Activated gamma-delta T cell treated with anti-CD3 and anti-CD28 coated beads, Interleukin-2, amount 50 U/mL, for 16 hours (primary cell): Measurements from ENCODE around the gene RWDD4.
"Not testable (repeated sequence)": the region's sequence is repeated elsewhere in the genome, so short reads cannot be mapped to it uniquely, and the experiment has no call there.

Source experiments
- DNase-seq: peaks from one replicate; pipeline ENCODE4 v3.0.0-alpha.2; 2020; ENCODE audit warnings: low read depth

RWDD4 gene

DNA sequence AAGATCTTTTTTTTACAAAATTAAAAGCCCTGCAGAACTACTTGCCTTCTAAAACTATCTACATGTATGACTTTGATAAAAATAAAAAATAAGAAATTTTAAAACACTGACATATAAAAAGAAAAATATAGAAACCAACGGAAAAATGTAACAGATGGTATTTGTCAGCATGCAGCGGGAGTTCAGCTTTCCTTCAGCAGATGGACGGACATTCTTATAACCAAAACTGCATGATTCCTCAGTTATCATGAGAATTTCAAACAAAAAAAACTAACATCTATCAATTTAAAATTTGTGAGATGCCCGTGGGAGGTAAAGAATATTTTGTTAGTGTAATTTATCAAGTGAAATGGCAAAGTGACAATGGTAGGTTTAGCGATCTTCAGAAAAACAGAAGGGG is 23.2 kb downstream of the RWDD4 start:
- no peak for DNase-seq

DNA sequence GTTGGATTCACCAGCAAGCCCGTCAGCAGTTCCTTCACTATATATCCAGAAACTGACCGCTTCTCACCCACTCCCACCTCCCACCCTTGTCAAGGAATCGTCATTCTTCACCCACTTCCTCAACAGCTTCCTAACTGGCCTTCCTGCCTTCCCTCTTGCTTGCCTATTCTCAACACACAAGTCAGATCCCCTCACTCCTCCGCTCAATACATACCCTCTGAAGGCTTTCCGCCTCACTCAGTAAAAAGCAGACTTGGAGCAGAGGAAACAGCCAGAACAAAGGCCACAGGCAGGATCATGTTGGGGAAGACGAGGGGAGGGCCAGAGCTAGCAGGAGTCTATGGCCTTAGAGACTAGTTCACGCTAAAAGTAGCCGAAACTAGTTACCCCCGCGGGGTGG is 23.7 kb downstream of the RWDD4 start:
- no peak for DNase-seq

DNA sequence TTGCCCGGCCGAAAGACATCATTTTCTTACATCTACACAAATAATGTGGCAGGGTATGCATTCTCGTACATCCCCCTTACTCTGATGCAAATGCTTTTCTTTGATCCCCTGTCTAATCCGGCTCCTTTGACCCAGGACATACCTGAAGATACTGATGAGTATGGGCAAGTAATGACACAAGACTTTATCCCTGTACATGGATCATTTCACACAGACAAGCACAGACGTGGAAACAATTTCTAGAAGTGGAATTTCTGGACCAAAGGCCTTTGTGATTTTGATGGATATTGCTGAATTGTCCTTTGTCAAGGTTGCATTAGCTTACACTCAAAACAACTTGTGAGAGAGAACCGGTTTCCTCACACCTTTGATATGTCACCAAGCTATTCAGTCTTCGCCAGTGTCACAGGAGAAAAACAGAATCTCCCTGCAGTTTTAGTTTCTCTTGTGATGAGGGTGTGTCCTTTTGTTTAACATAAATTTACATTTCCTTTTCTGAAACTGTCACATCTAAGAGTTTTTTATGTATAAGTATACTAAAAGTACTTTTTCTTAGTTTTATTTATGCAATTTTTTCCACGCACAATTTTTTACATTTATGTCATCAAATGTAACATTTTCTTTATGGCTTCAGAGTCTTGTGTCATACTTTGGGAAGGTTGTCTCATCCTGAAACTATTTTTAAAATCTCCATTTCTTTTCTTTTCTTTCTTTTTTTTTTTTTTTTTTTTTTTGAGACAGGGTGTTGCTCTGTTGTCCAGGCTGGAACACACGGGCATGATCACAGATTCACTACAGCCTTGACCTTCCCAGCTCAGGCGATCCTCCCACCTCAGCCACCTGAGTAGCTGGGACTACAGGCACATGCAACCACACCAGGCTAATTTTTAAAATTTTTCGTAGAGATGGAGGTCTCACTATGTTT is 25.2 kb downstream of the RWDD4 start:
- no peak for DNase-seq

DNA sequence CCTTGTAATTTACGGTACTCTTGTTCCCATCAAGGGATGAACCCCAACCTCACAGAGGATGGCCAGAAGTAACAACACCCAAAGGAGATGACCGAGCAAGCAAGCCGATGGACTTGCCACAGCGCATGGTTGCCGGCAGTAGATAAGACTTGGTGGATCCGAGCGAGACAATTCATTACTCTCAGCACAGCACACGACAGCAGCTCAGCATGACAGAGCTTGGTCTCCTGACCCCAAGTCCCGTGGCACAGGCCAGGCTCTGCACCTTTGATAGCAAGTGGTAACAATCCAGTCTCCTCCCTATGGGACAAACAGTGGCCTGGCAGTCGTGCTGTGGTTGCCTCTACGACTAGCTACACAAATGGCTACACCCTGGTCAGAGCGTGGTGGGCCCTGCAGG is 26.3 kb downstream of the RWDD4 start:
- no peak for DNase-seq

DNA sequence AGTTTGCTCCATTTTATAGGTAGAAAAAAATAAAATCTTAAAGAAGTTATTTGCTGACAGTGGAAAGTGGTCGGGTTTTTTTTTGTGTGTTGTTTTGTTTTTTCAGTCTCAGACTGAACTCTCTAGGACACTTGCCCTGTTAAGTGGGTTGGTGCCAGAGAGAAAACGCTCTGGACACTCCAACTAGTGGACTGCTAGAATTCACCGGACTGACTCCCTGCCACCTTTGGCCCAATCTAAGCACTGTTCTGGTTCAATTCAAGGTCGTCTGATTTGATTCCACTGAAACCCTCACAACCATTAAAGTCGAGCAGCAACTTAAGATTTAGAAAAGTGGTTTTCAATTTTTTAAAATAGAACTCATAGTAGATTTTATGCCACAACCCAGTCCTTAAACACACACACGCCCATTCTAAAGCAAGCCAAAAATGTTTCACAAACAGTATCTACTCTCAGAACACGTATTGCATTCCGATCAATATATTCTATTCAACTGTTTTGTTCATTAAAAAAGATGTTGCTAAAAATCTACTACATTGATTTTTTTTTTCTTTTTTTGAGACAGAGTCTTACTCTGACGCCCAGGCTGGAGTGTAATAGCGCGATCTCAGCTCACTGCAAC is 27.3 kb downstream of the RWDD4 start:
- DNase-seq = no peak

DNA sequence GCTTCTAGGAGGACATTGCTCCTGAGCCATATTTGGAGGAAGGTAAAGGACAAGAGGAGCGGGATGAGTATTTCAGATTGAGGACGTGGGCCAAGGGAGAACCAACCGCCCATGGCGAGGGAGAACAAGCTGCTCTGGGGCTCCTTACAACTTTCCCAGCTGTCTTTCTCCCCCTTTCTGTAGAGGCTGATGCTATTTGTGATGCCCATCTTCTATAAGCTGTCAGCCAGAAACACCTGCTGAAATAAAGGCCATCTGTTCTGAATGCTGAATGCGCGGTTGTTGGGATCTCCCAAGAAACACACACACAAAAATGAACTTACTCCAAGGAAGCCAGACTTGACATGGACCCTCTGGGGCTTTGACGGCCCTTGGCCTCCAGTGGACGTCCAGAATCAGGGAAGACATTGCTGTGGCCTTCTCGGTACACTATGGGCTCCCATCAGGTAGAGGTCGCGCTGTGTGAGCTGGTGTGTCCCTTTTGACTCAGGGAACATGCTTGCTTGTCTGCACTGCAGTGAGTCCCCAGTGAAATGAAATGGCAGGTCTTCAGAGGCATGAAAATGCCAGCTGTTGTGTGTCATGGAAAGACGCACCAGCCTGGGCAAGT is 30.9 kb downstream of the RWDD4 start:
- DNase-seq = no peak

DNA sequence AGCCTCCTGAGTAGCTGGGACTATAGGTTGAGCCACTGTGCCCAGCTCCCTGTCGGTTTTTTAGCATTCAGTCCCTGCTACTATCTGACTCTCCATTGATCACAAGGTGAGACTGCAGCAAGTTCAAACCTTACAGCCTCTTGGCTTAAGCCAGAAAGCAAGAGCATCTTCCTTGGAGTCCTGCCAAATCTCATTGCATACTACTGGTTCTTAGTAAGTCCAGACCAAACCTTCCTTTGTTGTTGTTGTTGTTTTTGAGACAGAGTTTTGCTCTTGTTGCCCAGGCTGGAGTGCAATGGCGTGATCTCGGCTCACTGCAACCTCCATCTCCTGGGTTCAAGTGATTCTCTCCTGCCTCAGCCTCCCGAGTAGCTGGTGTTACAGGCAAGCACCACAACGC is 31.7 kb downstream of the RWDD4 start:
- DNase-seq = not testable (repeated sequence)

DNA sequence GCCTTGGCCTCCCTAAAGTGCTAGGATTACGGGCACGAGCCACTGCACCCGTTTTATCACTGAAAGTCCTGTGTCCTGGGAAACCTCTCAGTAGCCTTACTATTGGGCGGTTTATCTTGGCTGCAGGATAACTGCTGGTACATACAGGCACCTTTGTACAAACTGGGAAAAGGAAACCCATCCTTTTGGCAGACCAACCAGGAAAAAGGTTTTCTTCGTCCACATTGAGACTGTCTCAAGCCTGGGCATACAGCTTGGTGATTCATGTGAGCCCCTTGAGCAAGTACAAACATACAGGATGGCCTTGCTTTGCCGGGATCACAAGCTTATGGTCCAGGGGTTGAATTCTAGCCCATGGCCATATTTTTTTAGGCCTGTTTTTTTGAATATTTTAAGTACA is 32.8 kb downstream of the RWDD4 start:
- no peak for DNase-seq

DNA sequence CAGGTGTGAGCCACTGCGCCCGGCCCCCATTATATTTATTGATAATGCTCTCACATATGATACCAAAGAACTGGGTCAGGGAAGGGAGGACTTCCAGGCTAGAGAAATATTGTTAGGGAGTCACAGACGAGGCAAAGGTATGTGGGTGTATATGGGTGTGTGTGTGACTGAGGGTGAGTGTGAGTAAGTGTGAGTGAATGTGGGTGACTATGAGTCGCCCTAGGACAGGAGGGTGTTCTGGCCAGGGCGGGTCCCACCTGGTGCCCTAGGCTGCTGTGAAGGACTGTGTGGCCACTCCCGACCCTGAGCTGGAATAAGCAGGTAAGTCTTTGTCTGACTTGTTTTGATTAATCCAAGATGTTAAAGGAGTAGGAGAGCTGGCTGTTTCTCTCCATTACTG is 34.4 kb downstream of the RWDD4 start:
- no peak for DNase-seq

DNA sequence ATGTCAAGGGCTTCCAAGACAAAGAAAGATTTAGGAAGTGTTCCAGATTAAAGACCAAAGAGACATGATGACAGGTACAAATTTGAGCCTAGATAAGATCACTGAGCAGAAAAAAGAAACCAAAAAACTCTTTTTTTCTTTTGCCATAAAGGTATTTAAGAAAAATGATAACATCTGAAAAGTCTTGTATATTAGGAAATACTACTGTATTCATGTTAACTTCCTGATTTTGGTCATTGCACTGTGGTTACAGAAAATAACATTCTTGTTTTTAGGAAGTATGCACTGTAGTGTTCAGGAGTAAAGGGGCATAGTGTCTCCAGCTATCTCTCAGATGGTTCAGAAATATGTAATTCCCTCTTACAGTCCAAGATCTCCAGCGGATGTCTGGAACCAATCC is 37.1 kb downstream of the RWDD4 start:
- DNase-seq = no peak

DNA sequence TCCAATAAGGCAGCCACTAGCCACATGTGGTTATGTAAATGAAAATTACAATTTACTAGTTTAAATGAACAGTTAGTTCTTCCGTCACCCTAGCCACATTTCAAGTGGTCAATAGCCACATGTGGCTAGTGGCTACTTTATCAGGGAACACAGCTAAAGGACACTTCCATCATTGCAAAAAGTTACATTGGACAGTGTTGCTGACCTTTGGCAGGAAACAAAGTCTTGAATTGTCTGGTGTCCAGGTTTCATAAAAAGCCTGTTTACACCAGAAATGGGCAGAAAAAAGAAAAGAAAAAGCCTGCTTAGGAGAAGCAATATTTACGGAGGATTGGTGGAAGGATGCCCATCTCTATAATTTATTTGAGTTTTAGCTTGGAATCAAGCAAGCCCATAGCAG is 38.6 kb downstream of the RWDD4 start:
- DNase-seq = no peak

DNA sequence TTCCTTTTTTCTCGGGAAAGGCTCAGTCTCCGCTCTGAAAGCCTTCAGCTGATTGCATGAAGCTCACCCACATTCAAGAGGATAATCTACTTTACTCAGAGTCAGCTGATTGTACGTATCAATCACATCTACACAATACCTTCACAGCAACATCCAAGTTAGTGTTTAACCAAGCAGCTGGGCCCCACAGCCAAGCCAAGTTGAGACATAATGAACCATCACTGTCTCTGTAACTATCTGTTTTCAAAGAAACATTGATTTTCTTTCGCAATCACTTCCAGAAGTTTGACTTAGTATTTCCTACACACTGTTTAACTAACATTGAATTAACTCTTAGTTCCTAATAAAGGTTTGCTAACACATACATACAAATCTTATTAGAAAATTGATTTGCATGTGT is 40.3 kb downstream of the RWDD4 start:
- DNase-seq = no peak

DNA sequence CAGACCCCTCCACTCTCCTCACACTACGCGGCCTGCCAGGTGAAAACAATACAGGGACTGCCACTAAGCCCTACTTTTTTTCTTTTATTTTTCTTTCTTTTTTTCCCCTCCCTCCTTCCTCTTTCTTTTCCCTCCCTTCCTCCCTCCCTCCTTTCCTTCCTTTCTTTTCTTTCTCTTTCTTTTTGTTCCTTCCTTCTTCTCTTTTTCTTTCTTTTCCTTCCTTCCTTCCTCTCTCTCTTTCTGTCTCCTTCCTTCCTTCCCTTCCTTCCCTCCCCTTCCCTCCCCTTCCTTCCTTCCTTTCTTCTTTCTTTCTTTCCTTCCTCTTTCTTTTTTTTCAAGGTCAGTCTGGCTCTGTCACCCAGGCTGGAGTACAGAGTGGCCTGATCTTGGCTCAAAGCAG is 41.9 kb downstream of the RWDD4 start:
- no peak for DNase-seq

DNA sequence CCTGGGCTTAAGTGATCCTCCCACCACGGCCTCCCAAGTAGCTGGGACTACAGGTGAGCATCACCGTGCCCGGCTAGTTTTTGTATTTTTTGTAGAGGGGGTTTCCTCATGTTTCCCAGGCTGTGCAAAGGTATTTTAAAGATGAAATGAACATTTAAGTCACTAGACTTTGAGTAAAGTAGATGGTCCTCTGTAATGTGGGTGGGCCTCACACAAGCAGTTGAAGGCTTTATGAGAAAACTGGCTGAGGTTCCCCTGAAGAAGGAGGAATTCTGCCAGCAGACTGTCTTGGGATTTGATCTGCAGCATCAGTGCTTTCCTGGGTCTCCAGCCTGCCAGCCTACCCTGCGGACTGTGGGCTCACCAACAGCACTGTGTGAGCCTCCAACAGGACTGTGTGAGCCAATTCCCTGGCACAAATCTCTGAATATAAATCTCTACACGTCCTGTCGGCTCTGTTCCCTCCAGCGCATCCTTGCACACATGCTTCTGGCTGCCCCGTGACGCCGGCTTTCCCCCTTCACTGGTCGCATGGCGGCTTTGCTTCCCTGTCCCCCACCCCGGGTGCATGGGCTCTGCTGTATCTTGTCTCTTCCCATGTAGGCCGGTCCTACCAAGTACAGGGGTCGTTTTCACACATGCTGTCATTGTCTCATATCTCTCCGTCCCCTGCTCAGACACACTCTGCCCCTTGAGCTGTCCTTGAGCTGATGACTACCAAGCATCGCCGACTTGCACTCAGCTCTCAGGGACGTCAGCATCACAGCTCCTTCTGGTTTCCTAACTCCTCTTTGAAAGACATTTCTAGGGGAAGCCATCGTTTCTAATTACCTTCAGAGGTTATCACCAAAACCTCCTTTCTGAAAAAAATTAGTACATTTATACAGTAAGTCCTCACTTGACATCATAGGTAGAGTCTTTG is 46.4 kb downstream of the RWDD4 start:
- DNase-seq = no peak

DNA sequence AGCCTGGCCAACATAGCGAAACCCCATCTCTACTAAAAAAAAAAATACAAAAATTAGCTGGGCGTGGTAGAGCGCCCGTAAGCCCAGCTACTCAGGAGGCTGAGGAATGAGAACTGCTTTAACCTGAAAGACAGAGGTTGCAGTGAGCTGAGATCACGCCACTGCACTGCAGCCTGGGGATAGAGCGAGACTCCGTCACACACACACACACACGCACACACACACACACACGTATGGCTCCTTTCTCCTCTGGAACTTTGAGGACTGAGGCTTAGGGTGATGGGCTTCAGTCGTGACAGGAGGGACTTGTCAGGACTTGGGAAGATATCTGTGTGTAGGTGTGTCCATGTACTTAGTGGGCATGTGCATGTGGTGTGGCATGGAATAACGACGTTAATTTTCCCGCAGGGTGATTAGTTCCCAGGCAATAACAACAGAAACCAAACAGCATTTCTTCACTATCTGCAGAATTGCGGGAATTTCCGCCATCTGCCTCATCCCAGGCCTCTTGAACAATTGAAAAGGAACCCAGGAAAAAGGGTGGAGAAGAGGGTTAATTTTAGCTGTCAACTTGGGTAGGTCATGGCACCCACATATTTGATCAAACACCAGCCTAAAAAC is 47.7 kb downstream of the RWDD4 start:
- DNase-seq = no peak

DNA sequence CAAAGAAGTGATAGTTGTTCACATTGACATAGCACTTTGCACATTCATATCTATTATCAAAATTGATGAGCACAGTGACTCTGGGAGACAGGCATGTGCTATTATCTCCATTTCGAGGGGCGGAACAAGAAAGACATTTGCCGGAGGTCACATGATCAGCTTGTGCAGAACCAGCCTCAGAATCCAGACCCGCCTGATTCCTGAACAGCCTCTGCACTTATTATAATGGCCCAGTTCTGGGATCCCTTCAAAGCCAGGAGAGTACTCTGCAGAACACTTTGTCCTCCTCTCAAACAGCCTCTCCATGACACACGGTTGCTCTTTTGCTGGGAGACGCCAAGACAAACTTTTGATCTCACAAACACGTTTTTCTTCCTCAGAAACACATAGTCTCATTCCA is 48.4 kb downstream of the RWDD4 start:
- DNase-seq = no peak

DNA sequence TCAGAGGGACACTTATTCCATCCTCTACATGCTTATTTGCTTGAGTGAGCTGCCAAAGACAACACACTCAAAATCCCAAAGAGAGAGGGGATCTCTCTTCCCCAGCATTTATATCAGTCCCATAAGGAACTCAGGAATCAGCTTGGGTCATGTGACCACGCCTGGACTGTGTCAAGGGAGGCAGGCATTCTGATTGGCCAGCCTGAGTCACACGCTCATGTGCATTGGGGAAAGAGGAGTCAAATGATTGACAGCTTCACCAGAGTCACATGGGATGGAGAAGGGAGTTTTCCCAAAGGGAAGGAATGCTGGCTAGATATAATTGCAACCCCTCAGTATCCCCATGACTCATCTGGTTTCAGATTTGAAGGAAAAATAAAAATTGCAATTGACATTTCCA is 49.0 kb downstream of the RWDD4 start:
- DNase-seq = no peak

DNA sequence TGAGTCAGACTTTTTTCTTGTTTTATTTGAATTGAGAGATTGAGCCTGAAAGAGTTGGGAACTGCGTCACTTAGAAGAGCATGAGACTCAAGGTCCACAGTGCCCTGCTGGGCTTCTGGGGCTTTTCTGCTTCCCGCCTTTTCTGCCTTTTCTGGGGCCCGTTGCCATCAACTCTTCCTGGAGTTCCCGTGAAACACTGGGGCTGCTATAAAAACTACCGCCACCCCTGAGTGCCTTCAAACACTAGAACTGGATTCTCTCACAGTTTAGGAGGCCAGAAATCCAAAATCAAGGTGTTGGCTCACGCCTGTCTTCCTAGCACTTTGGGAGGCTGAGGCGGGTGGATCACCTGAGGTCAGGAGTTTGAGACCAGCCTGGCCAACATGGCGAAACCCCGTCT is 49.8 kb downstream of the RWDD4 start:
- DNase-seq = no peak

DNA sequence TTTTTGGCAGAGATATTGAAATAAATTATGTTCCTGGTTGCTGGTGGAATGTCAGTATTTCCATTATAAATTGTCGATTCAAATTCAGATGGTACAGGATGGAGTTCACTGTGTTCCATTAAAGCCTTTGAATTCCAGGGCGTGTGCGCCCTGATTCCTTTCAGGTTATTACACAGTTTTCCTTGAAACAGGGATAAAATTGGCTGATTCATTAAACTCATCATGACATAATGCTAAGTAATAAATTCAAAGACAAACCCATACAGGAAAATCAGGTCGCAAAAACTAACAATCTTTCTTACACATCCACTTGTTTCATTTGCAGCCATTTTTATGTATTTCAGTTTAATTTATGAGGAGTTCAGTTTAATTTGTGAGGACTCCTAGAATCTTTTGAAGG is 51.1 kb downstream of the RWDD4 start:
- no peak for DNase-seq

DNA sequence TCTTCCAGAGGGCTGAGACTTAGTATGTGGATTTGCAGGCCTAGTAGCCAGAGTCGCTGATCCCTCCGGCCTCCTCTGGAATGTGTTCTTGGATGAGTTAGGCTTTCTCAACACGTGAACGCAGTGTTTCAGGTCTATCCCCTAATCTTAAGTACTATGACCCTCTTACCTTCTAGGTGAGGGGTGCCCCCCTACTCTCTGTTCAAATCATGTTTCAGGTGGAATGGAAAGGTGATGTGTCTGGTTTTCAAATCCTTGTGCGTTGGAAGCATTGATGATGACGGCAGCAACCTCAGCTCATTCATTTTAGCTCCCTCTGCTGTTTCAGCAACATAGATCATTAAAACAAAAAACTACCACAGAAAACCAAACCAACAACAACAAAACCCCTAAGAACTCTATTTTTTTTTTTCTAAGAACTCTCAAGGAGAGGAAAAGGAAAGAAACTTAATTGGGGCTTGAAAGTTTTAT is 56.4 kb downstream of the RWDD4 start:
- DNase-seq = no peak

DNA sequence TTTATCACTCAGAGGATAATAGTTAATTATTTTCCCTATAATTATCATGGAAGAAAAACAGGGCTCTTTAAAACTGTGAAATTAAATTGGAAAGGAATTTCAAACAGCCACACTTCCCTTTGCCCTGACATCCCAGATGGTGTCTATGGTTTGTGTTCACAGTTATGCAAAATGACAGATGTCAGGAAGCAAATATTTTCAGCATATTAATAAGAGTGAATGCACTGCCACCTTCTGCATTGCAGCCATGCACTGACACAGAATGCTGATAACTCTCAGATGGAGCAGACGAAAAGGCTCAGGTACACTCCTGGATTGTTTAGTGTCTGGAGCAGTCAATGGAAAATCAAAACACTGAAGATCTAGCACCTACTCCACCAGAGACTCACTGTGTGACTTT is 57.6 kb downstream of the RWDD4 start:
- DNase-seq = no peak
